HG03045 (cell line): ENCODE results near the gene AIG1.

ENCODE experiments used
- ATAC-seq: cut with Tn5 transposase; IDR thresholded peaks from one replicate; pipeline ENCODE4 v1.9.1; 2021; ENCODE audit warnings: mild to moderate bottlenecking, moderate library complexity; ENCODE audit not compliant: unreplicated experiment

AIG1 gene

DNA sequence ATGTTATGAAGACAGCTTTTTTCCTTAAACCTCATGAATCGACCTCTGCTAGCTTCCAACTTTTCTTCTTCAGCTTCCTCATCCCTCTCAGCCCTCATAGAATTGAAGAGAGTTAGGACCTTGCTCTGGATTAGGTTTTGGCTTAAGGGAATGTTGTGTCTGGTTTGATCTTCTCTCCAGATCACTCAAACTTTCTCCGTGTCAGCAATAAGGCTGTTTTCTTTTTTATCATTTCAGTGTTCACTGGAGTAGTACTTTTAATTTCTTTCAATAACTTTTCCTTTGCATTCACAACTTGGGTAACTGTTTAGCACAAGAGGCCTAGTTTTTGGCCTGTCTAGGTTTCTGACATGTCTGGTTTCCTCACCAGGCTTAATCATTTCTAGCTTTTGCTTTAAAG is 32.6 kb downstream of the AIG1 start:
- ATAC-seq, result no peak

DNA sequence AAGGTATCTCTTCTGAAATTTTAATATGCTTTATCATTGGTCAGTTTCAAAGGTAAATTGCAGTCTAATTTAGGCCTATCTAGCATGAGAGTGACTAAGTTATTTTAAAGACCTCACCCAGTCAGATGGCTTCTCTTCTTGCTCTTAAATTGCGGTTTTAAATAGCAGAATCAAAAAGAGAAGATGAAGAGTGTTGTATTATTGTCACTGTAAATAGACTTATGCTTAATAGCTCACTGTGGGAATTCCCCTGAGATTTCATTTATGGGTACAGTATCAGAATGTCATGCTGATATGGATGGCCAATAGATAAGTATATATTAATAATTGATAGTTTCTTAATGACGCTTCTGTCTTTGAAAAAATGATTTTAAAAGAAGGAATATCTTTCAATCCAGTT is 35.7 kb downstream of the AIG1 start:
- ATAC-seq, result no peak

DNA sequence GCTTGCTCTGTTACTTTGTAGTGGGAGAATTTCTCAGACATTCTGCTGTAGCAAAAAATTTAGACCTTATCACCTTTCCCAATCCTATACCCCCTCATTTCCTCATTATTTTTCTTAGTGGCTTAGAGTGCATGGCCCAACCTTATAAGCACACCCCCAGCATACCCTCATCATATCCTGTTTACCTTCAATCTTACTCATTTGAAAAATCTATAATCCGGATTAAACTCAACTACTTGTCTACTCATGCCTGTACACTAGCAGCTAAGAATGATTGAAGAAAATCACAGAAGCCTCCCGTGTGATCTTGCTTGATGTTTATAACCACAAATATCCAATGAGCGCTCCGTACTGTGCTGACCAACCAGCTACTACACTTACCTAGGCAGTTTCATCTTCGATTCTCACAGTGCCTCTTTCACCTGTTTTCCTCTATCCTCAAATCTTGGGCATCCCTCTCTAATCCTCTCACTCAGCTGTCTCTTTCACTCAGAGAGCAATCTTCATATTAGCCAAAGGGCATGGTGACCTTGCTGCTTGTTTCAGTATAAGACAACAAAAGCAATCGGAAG is 36.6 kb downstream of the AIG1 start:
- no peak for ATAC-seq

DNA sequence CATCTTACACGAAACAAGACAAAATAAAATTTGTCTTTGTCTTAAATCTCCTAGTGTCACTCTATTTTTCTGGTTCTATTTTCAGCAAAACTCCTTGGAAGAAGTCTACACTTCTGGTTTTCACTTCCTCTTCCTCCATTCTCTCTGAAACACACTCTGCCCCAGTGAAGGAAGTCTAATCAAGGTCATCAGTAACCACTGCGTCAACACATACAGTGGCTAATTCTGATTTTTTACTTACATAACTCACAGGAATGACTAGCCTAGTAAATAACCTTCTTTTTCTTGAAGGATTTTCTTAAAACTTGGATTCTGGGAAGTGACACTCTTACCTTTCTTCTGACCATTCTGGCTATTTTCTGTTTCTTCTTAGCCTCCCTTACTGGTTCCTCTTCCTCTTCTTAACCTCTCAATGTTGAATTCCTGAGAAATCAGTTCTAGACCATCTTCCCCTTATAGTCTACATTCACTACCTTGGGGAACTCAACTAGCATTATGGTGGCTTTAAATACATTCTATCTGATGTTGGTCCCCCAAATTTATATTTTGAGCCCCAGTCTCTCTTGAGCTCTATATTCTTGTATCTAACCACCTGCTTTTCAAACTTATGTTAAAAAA is 37.5 kb downstream of the AIG1 start:
- peak; percentile 82 for ATAC-seq

DNA sequence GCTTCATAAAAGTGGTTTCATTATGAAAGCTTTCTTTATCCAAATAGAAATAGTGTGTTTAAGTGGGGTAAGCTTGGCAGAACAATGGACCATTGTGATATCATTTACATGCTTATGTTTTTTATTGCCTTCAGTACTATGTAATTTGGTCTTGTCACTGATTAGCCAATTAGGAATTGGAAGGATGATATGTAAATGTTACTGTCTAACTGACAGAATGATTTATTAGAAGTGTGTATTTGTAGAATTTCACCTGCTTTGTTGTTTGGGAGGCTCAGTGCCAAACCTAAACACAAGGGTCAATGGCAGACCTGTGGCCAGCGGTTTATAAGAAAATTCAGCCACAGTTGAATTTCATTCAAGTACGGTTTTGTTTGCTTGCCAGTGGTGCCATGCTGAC is 39.0 kb downstream of the AIG1 start:
- ATAC-seq, result no peak

DNA sequence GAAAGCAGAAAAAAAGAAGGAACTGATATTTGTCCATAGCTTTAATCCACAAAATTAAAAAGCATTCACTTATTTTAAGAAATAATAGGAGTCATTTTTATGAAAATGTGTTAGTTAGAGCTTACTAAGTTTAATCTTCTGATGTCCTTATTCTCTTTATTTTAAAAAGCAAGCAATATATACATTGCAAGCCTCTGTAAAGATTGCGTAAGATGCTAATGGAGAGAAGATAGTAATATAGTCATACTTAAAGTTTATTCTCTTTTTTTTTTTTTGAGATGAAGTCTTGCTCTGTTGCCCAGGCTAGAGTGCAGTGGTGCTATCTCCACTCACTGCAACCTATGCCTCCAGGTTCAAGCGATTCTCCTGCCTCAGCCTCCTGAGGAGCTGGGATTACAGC is 39.7 kb downstream of the AIG1 start:
- no peak for ATAC-seq

DNA sequence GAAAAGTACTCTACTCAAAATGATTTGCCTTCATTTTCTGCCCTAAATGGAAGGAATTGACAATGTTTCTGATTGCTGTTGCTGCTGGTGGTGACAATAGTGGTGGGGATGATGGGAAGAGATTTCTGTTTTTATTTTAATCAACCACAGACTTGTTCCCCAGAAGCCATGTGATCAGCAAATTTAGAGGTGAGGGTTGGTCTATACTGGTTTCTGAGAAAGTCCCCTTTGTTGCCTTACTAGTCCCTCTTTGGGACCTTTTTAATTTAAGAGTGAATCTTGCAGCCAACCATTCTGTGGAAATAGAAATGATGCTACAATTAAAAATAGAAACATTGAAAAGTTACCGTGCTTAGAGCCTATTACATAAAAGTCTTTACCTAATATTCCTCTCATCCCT is 43.2 kb downstream of the AIG1 start:
- no peak for ATAC-seq

DNA sequence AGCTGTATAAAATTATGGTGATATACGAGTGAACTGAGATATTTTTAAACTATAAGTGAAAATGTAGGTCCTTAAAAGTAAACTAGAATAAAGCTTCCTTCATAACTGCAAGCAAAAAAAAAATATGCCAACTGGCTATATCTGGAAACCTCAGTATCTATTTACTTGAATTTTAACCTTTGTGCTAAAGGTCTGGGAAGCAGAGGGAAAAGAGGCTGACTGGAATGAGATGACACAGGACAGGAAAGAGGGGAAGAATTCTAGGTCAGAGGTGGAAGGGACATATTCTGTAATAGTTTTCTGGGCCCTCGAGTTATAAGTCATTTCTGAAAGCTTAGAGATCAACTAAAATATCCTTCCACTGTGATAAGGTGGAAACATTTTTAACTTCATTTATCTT is 46.8 kb downstream of the AIG1 start:
- ATAC-seq, result no peak

DNA sequence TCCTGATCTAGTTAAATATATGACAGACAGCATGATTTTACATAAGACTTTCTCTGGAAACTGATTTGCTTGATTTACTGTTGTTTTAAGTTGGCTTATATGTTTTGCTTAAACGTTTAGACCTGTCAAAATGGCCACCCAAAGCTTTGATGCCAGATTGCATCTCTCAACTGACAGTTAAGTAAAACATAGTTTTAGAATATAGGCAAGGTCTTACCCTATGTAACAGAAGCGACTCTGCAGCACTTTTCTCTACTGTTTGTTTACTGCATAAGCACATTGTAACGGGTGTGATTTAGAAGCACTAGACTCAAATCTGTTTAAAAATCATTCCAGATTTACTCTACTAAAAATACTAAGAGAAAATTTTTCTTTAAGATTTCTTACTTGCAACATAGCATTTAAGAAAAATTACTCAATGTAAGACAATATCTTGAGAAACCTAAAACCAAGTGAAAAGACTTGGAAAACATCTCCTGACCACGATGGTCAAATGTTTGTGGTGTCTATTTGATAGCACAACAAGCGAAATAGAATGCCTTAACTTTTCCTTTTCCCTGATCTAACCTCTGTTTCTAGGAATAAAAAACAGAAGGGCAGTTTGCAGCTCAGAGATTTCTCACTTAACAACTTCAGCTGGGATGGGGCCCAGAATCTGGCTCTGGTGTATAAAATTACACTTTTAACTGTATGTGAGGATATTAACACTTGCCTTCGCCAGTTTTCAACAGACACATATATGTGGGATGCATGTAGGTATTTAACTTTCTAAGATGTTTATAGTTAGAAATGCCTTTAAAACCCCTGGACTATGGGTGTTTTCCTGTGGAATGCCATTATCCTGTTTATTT is 47.4 kb downstream of the AIG1 start:
- no peak for ATAC-seq

DNA sequence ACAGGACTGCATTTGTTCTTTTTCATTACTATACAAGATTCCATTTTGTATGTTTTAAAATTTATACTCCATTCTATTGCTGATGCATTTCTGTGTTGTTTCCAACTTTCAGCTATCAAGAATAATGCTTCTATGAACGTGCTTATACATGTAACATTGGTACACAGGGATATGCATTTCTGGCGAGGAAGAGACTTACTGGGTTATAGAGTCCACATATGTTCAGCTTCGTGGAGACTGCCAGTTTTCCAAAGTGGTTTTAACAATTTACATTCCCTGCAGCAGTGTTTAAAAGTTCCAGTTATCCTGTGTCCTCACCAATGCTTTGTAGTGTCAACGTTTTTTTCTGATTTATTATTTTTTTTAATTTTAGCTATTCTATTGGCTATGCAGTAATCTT is 48.5 kb downstream of the AIG1 start:
- ATAC-seq, result no peak

DNA sequence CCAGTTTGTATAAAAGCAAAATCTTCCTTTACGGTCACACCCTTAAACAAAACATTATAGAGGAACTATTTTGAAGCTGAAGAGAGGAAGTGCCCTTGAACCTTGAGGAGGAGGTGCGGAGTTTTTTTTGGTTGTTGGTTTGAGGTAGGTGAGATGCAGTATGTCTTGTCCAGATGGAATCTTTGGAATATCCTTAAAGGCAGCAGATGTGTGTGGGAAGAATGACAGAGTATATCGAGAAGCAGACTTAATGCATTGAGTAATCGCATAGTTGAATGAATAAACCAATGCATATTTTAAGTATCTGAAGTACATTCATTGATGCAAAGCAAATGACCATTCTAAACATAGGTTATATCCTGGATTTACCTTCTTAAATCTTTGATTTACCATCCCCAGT is 49.9 kb downstream of the AIG1 start:
- ATAC-seq, result no peak

DNA sequence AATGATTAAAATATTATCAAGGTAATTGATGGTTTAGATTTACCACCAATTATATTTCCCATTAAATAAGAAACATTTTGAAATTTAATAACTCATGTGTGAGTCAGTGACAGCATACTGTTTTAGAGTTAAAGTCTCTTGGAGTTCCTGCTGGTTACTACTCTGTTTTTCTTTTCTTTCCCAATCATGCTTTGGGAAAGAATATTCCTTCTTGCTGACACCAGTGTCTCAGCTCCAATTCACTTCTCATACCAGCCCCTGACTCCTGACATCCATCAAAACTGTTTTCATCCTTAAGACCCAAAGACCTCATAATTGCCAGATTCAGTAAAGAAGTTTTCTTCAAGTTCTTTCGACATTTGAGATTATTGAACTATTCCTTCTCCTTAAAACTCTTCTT is 50.3 kb downstream of the AIG1 start:
- no peak for ATAC-seq

DNA sequence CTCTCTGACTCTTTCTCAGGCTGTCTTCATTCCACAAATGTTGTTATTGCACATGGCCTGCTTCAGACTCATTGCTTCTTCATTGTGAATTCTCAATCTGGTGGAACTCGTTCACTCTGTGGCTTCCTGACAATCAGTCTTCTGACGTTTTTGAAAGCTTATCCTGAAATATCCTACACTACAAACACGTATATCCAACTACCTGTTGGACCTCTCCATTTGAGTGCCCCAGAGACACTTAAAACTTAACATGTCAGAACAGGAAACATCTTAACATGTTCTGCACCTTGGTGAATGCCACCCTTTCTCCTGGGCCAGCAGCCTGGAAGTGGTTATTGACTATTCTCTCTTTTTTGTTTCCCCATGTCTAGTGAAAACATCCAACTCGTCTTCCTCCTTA is 50.8 kb downstream of the AIG1 start:
- no peak for ATAC-seq

DNA sequence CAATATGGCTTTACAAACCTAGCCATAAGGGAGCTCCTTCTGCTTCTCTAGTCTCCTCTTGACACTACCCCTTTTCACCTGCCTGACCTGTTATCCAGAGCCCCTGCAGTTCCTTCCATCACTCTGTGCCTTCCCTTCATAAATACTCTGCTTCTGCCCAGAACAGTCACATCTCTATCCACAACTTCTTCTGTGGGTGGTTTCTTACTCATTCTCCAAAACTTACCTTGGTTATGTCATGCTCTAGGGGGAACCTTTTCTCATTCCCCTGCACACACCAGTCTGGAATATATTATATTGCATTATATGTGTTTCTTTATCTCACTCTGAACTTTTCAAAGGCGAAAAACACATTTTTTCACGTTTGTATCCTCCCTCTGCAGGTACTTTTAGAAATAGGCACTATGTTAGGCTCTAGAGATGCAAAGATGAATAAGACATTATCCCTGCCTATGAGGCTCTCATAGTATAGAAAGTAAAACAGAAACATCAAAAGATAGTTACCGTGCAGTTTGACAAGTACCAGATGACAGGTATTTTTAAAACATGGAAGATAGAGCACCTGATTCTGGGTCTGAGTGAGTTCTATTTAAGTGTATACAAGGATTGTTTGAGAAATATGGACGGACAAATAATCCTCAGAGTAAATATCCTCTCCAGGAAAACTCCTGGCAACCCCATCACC is 51.5 kb downstream of the AIG1 start:
- ATAC-seq, result peak; percentile 64

DNA sequence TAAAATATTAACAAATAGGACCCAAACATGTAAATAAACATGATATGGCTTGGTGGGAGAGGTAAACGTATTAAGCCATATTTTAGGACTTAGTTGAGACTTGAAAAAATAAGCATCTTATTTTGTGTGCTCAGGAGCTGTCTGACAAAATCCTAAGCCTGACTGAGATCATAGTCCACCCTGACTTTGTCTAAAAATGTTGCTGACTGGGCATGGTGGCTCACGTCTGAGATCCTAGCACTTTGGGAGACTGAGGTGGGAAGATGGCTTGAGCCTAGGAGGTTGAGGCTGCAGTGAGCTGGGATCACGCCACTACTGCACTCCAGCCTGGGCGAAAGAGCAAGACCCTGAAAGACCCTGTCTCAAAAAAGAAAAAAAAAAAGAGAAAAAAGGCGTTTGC is 52.1 kb downstream of the AIG1 start:
- ATAC-seq, result no peak

DNA sequence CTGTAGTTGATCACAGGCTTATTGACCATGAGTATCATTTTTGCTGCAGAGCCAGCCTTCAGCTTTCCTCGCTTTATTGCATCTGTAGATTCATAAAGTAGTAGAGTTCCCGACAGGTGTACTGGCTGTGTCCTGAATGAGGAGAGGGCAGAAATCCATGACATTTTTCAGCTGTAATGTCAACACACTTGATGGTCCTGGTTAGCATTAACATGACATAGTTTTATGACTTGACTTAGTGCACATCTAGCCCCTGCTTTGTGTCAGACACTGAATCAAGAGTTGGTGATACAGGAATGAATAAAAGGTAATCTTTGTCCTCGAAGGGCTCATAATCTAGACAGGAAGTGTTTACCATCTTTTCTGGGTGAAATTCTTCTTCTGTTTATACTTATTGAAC is 55.0 kb downstream of the AIG1 start:
- ATAC-seq, result no peak

DNA sequence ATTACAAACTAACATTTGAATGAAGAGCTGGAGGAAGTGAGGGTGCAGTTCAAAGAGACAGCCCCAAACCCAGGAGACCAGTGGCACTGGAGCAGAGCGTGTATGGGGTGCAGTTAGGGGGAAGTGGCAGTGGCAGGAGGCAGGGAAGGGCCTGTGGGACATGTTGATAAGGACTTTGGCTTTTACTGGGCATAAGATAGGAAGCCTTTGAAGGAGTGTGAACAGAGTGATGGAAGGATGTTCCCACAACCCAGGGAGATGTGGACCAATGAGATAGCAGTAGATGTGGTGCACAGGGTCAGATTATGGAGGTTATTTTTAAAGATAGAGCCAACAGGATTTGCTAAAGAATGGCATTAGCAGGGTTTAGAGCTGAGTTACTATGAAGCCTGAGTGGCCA is 56.4 kb downstream of the AIG1 start:
- no peak for ATAC-seq

DNA sequence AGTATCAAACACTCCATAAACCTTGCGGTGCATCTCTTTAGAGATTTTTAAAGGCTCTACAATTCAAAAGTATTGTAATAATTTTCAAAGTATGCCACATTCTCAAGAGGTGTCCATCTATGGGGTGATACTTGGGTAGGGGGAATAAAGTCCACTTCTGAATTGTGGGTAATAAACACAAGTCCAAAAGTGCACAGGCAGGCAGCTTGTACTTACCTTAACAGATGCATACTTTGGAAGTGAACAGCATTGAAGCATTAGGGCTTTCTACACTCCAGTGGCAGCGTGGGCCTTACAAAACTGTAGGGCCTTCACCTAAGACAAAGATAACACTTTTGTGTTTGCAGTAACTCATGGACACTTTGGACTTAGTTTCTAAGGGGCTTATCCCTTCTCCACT is 58.6 kb downstream of the AIG1 start:
- ATAC-seq, result no peak

DNA sequence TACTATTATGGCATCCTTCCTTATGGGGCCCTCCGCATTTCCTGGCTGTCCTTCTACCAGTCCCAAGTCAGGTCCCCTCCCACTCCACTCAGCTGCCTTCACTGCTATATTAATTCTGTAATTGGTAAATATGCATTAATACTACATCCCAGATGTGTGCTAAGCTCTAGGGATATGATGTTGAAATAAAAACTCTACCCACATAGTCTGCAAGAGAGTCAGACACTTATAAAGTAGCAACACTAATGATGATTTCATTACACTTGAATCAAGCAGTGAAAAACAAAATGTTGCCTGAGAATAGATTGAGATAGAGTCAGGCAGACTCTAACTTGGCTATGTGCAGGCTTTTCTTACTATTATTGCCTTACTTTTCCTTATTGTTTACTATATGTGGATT is 62.4 kb downstream of the AIG1 start:
- ATAC-seq, result no peak

DNA sequence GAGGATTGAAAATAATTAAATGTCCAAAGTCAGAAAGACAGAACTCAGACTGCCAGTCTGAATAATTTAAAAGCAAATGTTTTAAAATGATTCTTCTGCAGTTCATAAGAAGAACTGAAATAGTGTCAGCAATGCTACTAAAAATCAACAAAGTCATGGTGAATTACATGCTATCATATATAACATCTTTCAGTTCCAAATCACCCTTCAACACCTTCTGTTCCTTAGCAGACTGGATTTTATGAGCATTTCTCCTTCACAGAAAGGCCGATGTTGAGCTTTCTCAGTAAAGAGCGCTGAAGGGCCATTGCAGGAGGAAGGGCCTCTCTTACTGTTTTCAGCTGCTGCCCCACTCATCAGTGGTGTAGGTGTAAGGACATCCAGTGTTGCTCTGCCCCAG is 63.3 kb downstream of the AIG1 start:
- ATAC-seq, result no peak

DNA sequence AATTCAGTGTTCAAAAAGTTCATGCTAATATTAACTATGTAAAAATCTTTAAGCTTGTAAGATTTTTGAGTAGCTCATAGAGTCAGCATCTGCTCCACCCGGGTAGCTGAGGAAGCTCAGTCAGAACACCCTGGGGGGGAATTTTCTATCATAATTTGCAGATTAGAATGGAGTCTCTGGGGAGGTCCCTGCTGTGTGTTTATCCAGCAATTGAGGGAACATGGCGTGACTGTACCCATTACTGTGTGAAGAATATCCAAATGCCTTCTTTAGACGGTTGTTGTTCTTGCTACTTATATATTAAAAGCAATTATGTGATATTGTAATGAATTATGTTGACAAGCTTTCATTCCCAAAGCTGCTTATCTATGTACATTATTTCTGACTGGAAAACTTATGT is 64.8 kb downstream of the AIG1 start:
- no peak for ATAC-seq
